ENCODE measurements around the gene PLSCR5.

Gene PLSCR5

GRCh38 chr3:146581951-146582467 lies 23.1 kb downstream of the PLSCR5 start:
- no peak for DNase-seq

GRCh38 chr3:146581080-146581601 lies 24.0 kb downstream of the PLSCR5 start:
- no peak for DNase-seq

- peak; percentile 19 for DNase-seq
These were observed 27.5 kb downstream of the PLSCR5 start for GRCh38 chr3:146577662-146578061.

GRCh38 chr3:146575636-146576035 lies 29.5 kb downstream of the PLSCR5 start:
- DNase-seq = no peak

- DNase-seq = no peak
These were observed 31.0 kb downstream of the PLSCR5 start for GRCh38 chr3:146574173-146574572.

GRCh38 chr3:146569314-146569713 lies 35.8 kb downstream of the PLSCR5 start:
- DNase-seq = no peak

GRCh38 chr3:146566138-146566537 lies 39.0 kb downstream of the PLSCR5 start:
- no peak for DNase-seq

GRCh38 chr3:146561879-146562278 lies 43.3 kb downstream of the PLSCR5 start:
- DNase-seq = no peak

GRCh38 chr3:146561463-146561862 lies 43.7 kb downstream of the PLSCR5 start:
- DNase-seq = no peak

- DNase-seq = no peak
These were observed 44.5 kb downstream of the PLSCR5 start for GRCh38 chr3:146560678-146561077.

GRCh38 chr3:146559388-146559787 lies 45.8 kb downstream of the PLSCR5 start:
- DNase-seq = no peak

- no peak for DNase-seq
These were observed 46.4 kb downstream of the PLSCR5 start for GRCh38 chr3:146558781-146559180.

- DNase-seq = no peak
These were observed 47.4 kb downstream of the PLSCR5 start for GRCh38 chr3:146557745-146558144.

- no peak for DNase-seq
These were observed 49.8 kb downstream of the PLSCR5 start for GRCh38 chr3:146555311-146555710.

- no peak for DNase-seq
These were observed 50.9 kb downstream of the PLSCR5 start for GRCh38 chr3:146554151-146554760.

GRCh38 chr3:146550743-146551510 lies 54.2 kb downstream of the PLSCR5 start:
- no peak for DNase-seq

- DNase-seq = no peak
These were observed 55.0 kb downstream of the PLSCR5 start for GRCh38 chr3:146550070-146550615.

- DNase-seq = no peak
These were observed 57.8 kb downstream of the PLSCR5 start for GRCh38 chr3:146547235-146547835.

GRCh38 chr3:146546366-146546965 lies 58.7 kb downstream of the PLSCR5 start:
- no peak for DNase-seq

GRCh38 chr3:146544929-146545528 lies 60.1 kb downstream of the PLSCR5 start:
- no peak for DNase-seq

GRCh38 chr3:146544002-146544928 lies 60.9 kb downstream of the PLSCR5 start, which contains the start of gene PLSCR1:
TSS of gene PLSCR1 (minus strand) at chr3:146544607. CDS start at chr3:146536552, 8,055 bp downstream.
- DNase-seq = peak; percentile 65

Measured in NCI-H524 treated with DMSO at 0.1 percent for 48 hours (cell line).